ENCODE measurements around the gene PCDHGB7. TPM values are rescaled to one million over a fixed set of nuclear protein-coding genes. Genes with fewer than 3 reads are reported as not detected.

PCDHGB7 gene
- total and polyA plus RNA-seq, 4 donors: 0.74 to 3.1 (median 1.2) TPM

DNA sequence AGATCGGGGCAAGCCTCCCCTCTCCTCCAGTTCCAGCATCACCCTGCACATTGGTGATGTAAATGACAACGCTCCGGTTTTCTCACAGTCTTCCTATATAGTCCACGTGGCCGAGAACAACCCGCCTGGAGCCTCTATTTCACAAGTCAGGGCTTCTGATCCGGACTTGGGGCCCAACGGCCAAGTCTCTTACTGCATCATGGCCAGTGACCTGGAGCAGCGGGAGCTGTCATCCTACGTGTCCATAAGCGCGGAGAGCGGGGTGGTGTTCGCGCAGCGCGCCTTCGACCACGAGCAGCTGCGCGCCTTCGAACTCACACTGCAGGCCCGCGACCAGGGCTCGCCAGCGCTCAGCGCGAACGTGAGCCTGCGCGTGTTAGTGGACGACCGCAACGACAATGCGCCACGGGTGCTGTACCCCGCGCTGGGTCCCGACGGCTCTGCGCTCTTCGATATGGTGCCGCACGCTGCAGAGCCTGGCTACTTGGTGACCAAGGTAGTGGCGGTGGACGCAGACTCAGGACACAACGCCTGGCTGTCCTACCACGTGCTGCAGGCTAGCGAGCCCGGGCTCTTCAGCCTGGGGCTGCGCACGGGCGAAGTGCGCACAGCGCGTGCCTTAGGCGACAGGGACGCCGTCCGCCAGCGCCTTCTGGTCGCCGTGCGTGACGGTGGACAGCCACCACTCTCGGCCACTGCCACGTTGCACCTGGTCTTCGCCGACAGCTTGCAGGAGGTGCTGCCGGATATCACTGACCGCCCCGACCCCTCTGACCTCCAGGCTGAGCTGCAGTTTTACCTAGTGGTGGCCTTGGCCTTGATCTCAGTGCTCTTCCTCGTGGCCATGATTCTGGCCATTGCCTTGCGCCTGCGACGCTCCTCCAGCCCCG is 28.1 kb upstream of the PCDHGB7 start:
- peaks cover 0 to 6% (median 0%) of the 10 kb centered on the region in 4 donors for H3K36me3 ChIP-seq (ENCODE audit: control insufficient read depth in 4 of 4, insufficient read depth in 3 of 4, low read depth in 1 of 4, low read length in 3 of 4)
- no peak overlapping the region for H3K27ac ChIP-seq (ENCODE audit: low read depth in 1 of 2, low read length in 2 of 2)
- peak overlapping the region in 2 of 3 donors; percentile 42 to 44 for H3K4me3 ChIP-seq (ENCODE audit: low read depth in 1 of 3, low read length in 3 of 3)
- WGBS: 36% methylated on average over 77 of the region's 77 CpGs
- H3K9ac ChIP-seq (ENCODE audit: low read depth in 1 of 2, low read length in 2 of 2): no peak overlapping the region
- DNase-seq (ENCODE audit: low spot score): no peak
- TF ChIP-seq FOXA1 (IDR thresholded peaks at IDR 0.05): no peak
- TF ChIP-seq FOXA2 (IDR thresholded peaks at IDR 0.05): no peak
- TF ChIP-seq, protein P1, sequence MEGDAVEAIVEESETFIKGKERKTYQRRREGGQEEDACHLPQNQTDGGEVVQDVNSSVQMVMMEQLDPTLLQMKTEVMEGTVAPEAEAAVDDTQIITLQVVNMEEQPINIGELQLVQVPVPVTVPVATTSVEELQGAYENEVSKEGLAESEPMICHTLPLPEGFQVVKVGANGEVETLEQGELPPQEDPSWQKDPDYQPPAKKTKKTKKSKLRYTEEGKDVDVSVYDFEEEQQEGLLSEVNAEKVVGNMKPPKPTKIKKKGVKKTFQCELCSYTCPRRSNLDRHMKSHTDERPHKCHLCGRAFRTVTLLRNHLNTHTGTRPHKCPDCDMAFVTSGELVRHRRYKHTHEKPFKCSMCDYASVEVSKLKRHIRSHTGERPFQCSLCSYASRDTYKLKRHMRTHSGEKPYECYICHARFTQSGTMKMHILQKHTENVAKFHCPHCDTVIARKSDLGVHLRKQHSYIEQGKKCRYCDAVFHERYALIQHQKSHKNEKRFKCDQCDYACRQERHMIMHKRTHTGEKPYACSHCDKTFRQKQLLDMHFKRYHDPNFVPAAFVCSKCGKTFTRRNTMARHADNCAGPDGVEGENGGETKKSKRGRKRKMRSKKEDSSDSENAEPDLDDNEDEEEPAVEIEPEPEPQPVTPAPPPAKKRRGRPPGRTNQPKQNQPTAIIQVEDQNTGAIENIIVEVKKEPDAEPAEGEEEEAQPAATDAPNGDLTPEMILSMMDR (IDR thresholded peaks at IDR 0.05; ENCODE audit: low read depth, low read length, missing input control): no peak
- TF ChIP-seq TAF1 (conservative IDR thresholded peaks at IDR 0.05): no peak
- TF ChIP-seq JUND (IDR thresholded peaks at IDR 0.05): no peak
- no peak for TF ChIP-seq HNF4A (conservative IDR thresholded peaks at IDR 0.05)
- TF ChIP-seq RAD21 (IDR thresholded peaks at IDR 0.05): no peak
- TF ChIP-seq, protein P2, sequence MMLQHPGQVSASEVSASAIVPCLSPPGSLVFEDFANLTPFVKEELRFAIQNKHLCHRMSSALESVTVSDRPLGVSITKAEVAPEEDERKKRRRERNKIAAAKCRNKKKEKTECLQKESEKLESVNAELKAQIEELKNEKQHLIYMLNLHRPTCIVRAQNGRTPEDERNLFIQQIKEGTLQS (IDR thresholded peaks at IDR 0.05): no peak
- TF ChIP-seq, protein P3, sequence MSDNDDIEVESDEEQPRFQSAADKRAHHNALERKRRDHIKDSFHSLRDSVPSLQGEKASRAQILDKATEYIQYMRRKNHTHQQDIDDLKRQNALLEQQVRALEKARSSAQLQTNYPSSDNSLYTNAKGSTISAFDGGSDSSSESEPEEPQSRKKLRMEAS (IDR thresholded peaks at IDR 0.05): no peak
- peaks cover 0 to 4% (median 0%) of the 10 kb centered on the region in 4 donors for H3K27me3 ChIP-seq (ENCODE audit: control insufficient read depth in 4 of 4, insufficient read depth in 4 of 4, low read length in 3 of 4)
- H3K9me3 ChIP-seq (ENCODE audit: control insufficient read depth in 4 of 4, low read length in 3 of 4): peaks cover 40 to 85% (median 41%) of the 10 kb centered on the region in 4 donors
- peaks cover 0 to 4% (median 0%) of the 10 kb centered on the region in 4 donors for H3K4me1 ChIP-seq (ENCODE audit: control insufficient read depth in 4 of 4, insufficient read depth in 4 of 4, low read length in 3 of 4)

DNA sequence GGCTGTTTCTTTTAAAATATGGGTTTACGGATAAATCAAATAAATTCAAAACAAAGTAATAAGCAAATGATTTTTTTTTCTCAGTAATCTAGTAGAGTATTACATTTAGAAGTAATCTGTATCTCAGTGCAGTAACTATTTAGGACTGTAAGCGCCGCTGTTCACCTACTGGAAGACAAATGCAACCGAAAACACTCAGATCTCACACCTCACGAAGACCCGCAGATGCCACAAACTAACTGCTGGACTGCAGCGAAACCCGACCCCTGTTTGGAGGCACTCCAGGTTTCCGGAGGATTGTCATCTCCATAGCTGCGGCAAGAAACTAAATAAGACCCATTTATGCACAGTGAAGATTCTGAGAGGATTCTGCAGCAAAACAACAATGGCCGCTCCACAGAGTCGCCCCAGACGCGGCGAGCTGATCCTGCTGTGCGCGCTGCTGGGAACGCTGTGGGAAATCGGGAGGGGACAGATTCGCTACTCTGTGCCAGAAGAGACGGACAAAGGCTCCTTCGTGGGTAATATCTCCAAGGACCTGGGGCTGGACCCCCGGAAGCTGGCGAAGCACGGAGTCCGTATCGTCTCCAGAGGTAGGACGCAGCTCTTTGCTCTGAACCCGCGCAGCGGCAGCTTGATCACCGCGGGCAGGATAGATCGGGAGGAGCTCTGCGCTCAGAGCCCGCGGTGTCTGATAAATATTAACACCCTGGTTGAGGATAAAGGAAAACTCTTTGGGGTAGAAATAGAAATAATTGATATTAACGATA is 24.9 kb upstream of the PCDHGB7 start, which contains the start of gene PCDHGA8:
Gene PCDHGA8, plus strand, starts transcription at position 205 of the 770 bp plus-strand sequence. Its CDS starts 181 bp downstream, at position 386.
- H3K9me3 ChIP-seq (ENCODE audit: control insufficient read depth in 4 of 4, low read length in 3 of 4): peaks cover 37 to 81% (median 39%) of the 10 kb centered on the region in 4 donors
- TF ChIP-seq, protein P4, sequence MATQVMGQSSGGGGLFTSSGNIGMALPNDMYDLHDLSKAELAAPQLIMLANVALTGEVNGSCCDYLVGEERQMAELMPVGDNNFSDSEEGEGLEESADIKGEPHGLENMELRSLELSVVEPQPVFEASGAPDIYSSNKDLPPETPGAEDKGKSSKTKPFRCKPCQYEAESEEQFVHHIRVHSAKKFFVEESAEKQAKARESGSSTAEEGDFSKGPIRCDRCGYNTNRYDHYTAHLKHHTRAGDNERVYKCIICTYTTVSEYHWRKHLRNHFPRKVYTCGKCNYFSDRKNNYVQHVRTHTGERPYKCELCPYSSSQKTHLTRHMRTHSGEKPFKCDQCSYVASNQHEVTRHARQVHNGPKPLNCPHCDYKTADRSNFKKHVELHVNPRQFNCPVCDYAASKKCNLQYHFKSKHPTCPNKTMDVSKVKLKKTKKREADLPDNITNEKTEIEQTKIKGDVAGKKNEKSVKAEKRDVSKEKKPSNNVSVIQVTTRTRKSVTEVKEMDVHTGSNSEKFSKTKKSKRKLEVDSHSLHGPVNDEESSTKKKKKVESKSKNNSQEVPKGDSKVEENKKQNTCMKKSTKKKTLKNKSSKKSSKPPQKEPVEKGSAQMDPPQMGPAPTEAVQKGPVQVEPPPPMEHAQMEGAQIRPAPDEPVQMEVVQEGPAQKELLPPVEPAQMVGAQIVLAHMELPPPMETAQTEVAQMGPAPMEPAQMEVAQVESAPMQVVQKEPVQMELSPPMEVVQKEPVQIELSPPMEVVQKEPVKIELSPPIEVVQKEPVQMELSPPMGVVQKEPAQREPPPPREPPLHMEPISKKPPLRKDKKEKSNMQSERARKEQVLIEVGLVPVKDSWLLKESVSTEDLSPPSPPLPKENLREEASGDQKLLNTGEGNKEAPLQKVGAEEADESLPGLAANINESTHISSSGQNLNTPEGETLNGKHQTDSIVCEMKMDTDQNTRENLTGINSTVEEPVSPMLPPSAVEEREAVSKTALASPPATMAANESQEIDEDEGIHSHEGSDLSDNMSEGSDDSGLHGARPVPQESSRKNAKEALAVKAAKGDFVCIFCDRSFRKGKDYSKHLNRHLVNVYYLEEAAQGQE (IDR thresholded peaks at IDR 0.05): no peak
- TF ChIP-seq JUND (IDR thresholded peaks at IDR 0.05) (no peak), NR2F2 (IDR thresholded peaks at IDR 0.05) (no peak), TAF1 (conservative IDR thresholded peaks at IDR 0.05) (no peak), SP1 (IDR thresholded peaks at IDR 0.05) (no peak), GABPA (IDR thresholded peaks at IDR 0.05 in 1 of 2, conservative IDR thresholded peaks at IDR 0.05 in 1 of 2) (no peak), RXRA (IDR thresholded peaks at IDR 0.05) (no peak)
- TF ChIP-seq, protein P2 (IDR thresholded peaks at IDR 0.05): no peak
- TF ChIP-seq, protein P1 (IDR thresholded peaks at IDR 0.05; ENCODE audit: low read depth, low read length, missing input control): no peak
- TF ChIP-seq, protein P3 (IDR thresholded peaks at IDR 0.05): no peak
- peak within 1 kb of the TSS in 2 of 3 donors; percentile 51 to 69 for H3K4me3 ChIP-seq (ENCODE audit: low read depth in 1 of 3, low read length in 3 of 3)
- H3K4me1 ChIP-seq (ENCODE audit: control insufficient read depth in 4 of 4, insufficient read depth in 4 of 4, low read length in 3 of 4): peaks cover 0 to 4% (median 0%) of the 10 kb centered on the region in 4 donors
- WGBS: 33% methylated on average over 38 of the region's 38 CpGs
- DNase-seq (ENCODE audit: low spot score): no peak
- H3K27me3 ChIP-seq (ENCODE audit: control insufficient read depth in 4 of 4, insufficient read depth in 4 of 4, low read length in 3 of 4): peaks cover 0 to 4% (median 0%) of the 10 kb centered on the region in 4 donors
- H3K36me3 ChIP-seq (ENCODE audit: control insufficient read depth in 4 of 4, insufficient read depth in 3 of 4, low read depth in 1 of 4, low read length in 3 of 4): peaks cover 0 to 6% (median 0%) of the 10 kb centered on the region in 4 donors
- no peak within 1 kb of the TSS for H3K9ac ChIP-seq (ENCODE audit: low read depth in 1 of 2, low read length in 2 of 2)
- H3K27ac ChIP-seq (ENCODE audit: low read depth in 1 of 2, low read length in 2 of 2): no peak within 1 kb of the TSS

Data from liver (tissue), 9 donors.